Measurements from ENCODE around the gene PARM1.

Gene PARM1

GRCh38 chr4:75036046-75036830 lies 103.3 kb downstream of the PARM1 start:
- DNase-seq = no peak

GRCh38 chr4:75037252-75037651 lies 104.3 kb downstream of the PARM1 start:
- no peak for DNase-seq

GRCh38 chr4:75038376-75038775 lies 105.5 kb downstream of the PARM1 start:
- DNase-seq = no peak

GRCh38 chr4:75040703-75041102 lies 107.8 kb downstream of the PARM1 start:
- DNase-seq = no peak

- DNase-seq = no peak
Measured at GRCh38 chr4:75042601-75043208, 109.8 kb downstream of the PARM1 start.

- no peak for DNase-seq
Measured at GRCh38 chr4:75046226-75046625, 113.3 kb downstream of the PARM1 start.

GRCh38 chr4:75046641-75047040 lies 113.7 kb downstream of the PARM1 start:
- no peak for DNase-seq

GRCh38 chr4:75048208-75048879 lies 115.4 kb downstream of the PARM1 start:
- no peak for DNase-seq

GRCh38 chr4:75051431-75051830 lies 118.5 kb downstream of the PARM1 start:
- DNase-seq = no peak

GRCh38 chr4:75053352-75053751 lies 120.4 kb downstream of the PARM1 start:
- DNase-seq = no peak

GRCh38 chr4:75054078-75054477 lies 121.2 kb downstream of the PARM1 start:
- DNase-seq = no peak

- DNase-seq = no peak
Measured at GRCh38 chr4:75056277-75056676, 123.4 kb downstream of the PARM1 start.

GRCh38 chr4:75057369-75057768 lies 124.5 kb downstream of the PARM1 start:
- DNase-seq = no peak

- DNase-seq = no peak
Measured at GRCh38 chr4:75058486-75058885, 125.6 kb downstream of the PARM1 start.

GRCh38 chr4:75063433-75063832 lies 130.5 kb downstream of the PARM1 start:
- no peak for DNase-seq

- DNase-seq = no peak
Measured at GRCh38 chr4:75065909-75066308, 133.0 kb downstream of the PARM1 start.

- DNase-seq = no peak
Measured at GRCh38 chr4:75069493-75070074, 136.7 kb downstream of the PARM1 start.

GRCh38 chr4:75071317-75071716 lies 138.4 kb downstream of the PARM1 start:
- DNase-seq = no peak

GRCh38 chr4:75080888-75081287 lies 148.0 kb downstream of the PARM1 start:
- no peak for DNase-seq

- DNase-seq = no peak
Measured at GRCh38 chr4:75081561-75081960, 148.6 kb downstream of the PARM1 start.

GRCh38 chr4:75087416-75087815 lies 154.5 kb downstream of the PARM1 start:
- DNase-seq = no peak

GRCh38 chr4:75087865-75088264 lies 154.9 kb downstream of the PARM1 start:
- DNase-seq = no peak

- DNase-seq = no peak
Measured at GRCh38 chr4:75089206-75089605, 156.3 kb downstream of the PARM1 start.

- DNase-seq = no peak
Measured at GRCh38 chr4:75099321-75099720, 166.4 kb downstream of the PARM1 start.

Measured in stimulated activated CD4-positive, alpha-beta T cell treated with anti-CD3 and anti-CD28 coated beads, Interleukin-4, amount 100 ng/mL, for 1 hour (primary cell).